ES-I3 (cell line): ENCODE data around the gene MSH5.

ENCODE experiments used
- H3K36me3 ChIP-seq: 2 replicates; pipeline ENCODE4 v1.6.1; 2013; ENCODE audit warnings: mild to moderate bottlenecking, low read length, control low read depth, moderate library complexity; ENCODE audit not compliant: insufficient read depth
- H3K4me1 ChIP-seq: 2 replicates; pipeline ENCODE4 v1.6.1; 2013; ENCODE audit warnings: mild to moderate bottlenecking, control low read depth, low read length; ENCODE audit not compliant: insufficient read depth
- H3K9ac ChIP-seq: 2 replicates; pipeline ENCODE4 v1.6.1; 2013; ENCODE audit warnings: low read depth, mild to moderate bottlenecking, low read length, moderate library complexity
- H3K9me3 ChIP-seq: 2 replicates; pipeline ENCODE4 v1.6.1; 2013; ENCODE audit warnings: mild to moderate bottlenecking, low read length, moderate library complexity; ENCODE audit not compliant: control insufficient read depth, insufficient read depth

MSH5 gene

GRCh38 chr6:31730631-31731086 lies 9.1 kb upstream of the MSH5 start:
- Histone ChIP-seq H3K4me1 (peaks cover 8% of the 10 kb centered on the region), H3K9ac (peak overlapping the region; percentile 85; the same call in 1 of the 2 replicates), H3K36me3 (peaks cover 21% of the 10 kb centered on the region), H3K9me3 (no peaks in the 10 kb centered on the region)

- Histone ChIP-seq H3K9ac (no peak overlapping the region), H3K9me3 (no peaks in the 10 kb centered on the region), H3K4me1 (peaks cover 8% of the 10 kb centered on the region), H3K36me3 (peaks cover 21% of the 10 kb centered on the region)
Observed at GRCh38 chr6:31732029-31732428, 7.8 kb upstream of the MSH5 start.

DNA sequence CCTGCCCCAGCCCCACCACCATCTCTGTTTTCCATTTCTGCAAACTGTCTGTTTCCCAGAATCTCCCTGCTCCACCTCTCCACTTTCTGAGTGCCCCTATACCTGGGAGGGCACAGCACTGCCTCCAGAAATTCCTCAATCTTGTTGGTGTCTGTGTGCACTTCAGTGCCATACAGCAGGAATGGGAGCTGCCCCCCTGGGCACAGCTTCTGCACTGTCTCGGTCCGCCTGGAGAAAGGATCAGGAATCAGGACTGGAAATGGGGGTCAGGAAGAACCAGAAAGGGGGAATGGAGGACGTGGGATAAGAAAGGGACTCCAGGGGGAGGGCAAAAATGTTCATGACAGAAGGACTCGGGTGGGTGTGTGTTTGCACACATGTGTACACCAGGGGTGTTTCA lies 6.1 kb upstream of the MSH5 start:
- Histone ChIP-seq H3K9me3 (no peaks in the 10 kb centered on the region), H3K36me3 (peaks cover 21% of the 10 kb centered on the region), H3K4me1 (peaks cover 21% of the 10 kb centered on the region), H3K9ac (no peak overlapping the region)

- Histone ChIP-seq H3K4me1 (peaks cover 22% of the 10 kb centered on the region), H3K9me3 (no peaks in the 10 kb centered on the region), H3K36me3 (peaks cover 21% of the 10 kb centered on the region), H3K9ac (peak overlapping the region; percentile 100)
Observed at GRCh38 chr6:31734247-31734820, 5.5 kb upstream of the MSH5 start.

GRCh38 chr6:31734821-31735406 lies 4.9 kb upstream of the MSH5 start:
- peak overlapping the region; percentile 100 for H3K9ac ChIP-seq
- no peaks in the 10 kb centered on the region for H3K9me3 ChIP-seq
- peaks cover 21% of the 10 kb centered on the region for H3K36me3 ChIP-seq
- peaks cover 22% of the 10 kb centered on the region for H3K4me1 ChIP-seq

GRCh38 chr6:31736021-31736767 lies 3.6 kb upstream of the MSH5 start, which contains the start of gene CLIC1:
CLIC1 (minus strand) TSS chr6:31736530; CDS start chr6:31736300, 230 bp downstream.
- Histone ChIP-seq H3K9ac (peak within 1 kb of the TSS; percentile 100), H3K36me3 (peaks cover 24% of the 10 kb centered on the region), H3K4me1 (peaks cover 22% of the 10 kb centered on the region), H3K9me3 (no peaks in the 10 kb centered on the region)

- Histone ChIP-seq H3K4me1 (peaks cover 22% of the 10 kb centered on the region), H3K36me3 (peaks cover 21% of the 10 kb centered on the region), H3K9me3 (no peaks in the 10 kb centered on the region), H3K9ac (peak overlapping the region; percentile 100)
Observed at GRCh38 chr6:31736768-31737314, 3.0 kb upstream of the MSH5 start.

DNA sequence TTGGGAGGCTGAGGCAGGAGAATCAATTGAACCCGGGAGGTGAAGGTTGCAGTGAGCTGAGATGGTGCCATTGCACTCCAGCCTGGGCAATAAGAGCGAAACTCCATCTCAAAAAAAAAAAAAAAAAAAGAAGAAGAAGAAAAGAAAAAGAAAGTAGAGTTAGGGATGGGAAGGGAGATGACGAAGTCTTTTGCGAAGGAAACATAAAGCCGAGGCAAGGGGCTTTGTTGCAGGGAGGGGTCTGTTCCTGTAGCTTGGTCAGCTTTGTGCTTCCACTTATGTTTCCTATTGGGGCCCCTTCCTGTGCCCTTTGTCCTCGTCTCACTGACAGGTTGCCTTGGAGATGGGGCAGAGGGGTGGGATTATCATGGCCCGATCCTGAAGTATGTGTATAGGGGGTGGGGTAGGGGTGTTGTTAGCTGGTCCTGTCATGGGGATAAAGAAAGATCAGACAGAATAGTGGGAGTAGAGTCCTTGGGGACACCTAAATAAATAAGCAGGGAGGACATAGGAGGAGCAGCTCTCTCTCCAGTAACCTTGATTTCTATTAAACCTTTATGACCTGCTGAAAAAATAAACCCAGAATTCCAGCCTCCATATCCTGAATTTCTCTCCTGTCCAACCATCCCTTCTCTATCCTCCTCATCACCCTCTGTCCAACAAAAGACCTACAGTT lies 2.4 kb upstream of the MSH5 start:
- peaks cover 20% of the 10 kb centered on the region for H3K36me3 ChIP-seq
- no peaks in the 10 kb centered on the region for H3K9me3 ChIP-seq
- peaks cover 22% of the 10 kb centered on the region for H3K4me1 ChIP-seq
- peak overlapping the region; percentile 100; the same call in 1 of the 2 replicates for H3K9ac ChIP-seq

- Histone ChIP-seq H3K4me1 (peaks cover 22% of the 10 kb centered on the region), H3K9me3 (no peaks in the 10 kb centered on the region), H3K36me3 (peaks cover 20% of the 10 kb centered on the region), H3K9ac (peak overlapping the region; percentile 52; the same call in 1 of the 2 replicates)
Observed at GRCh38 chr6:31737991-31738979, 1.5 kb upstream of the MSH5 start.

DNA sequence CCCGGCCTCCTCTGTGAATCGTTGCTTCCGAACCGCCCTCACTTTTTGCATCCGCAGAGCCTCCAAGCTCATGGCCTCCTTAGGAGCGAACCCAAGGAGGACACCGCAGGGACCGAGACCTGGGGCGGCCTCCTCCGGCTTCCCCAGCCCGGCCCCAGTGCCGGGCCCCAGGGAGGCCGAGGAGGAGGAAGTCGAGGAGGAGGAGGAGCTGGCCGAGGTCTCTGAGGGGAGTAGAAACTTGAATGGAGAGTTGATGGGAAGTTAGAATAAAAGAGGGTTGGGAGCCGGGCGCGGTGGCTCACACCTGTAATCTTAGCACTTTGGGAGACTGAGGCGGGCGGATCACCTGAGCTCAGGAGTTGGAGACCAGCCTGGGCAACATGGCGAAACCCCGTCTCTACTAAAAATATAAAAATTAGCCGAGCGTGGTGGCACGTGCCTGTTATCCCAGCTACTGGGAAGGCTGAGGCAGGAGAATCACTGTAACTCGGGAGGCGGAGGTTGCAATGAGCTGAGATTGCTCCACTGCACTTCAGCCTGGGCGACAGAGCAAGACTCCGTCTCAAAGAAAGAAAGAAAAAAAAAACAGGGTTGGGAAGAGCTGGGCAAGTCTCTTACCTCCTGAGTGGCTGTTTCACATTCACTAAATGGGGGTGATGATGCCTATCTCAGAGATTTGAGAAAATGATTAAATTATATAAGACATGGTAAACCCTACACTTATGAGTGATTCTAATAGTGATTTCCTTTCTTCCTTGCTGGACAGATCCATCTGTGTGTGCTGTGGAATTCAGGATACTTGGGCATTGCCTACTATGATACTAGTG lies 805 bp downstream of the MSH5 start:
- H3K9ac ChIP-seq, result peak overlapping the region; percentile 80

DNA sequence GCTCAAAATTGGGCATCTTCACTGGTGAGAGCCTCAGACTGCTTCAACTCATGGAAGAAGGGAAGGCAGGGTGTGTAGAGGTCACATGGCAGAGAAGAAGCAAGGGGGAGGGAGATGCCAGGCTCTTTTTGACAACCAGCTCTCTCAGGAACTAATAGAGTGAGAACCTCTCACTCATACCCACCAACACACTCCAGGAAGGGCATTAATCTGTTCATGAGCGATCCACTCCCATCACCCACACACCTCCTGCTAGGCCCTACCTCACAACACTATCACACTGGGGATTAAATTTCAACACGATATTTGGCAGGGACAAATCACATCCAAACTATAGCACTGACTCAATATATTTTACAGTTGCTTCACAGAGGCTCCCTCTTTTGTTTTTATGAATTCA lies 2.0 kb downstream of the MSH5 start:
- H3K4me1 ChIP-seq, result peaks cover 14% of the 10 kb centered on the region
- H3K9me3 ChIP-seq, result no peaks in the 10 kb centered on the region
- no peak overlapping the region for H3K9ac ChIP-seq
- peaks cover 17% of the 10 kb centered on the region for H3K36me3 ChIP-seq

More for the DNA sequence above, 805 bp downstream of the MSH5 start:
- Histone ChIP-seq H3K4me1 (peaks cover 14% of the 10 kb centered on the region), H3K9me3 (no peaks in the 10 kb centered on the region), H3K36me3 (peaks cover 17% of the 10 kb centered on the region)

- peaks cover 9% of the 10 kb centered on the region for H3K4me1 ChIP-seq
- peaks cover 22% of the 10 kb centered on the region for H3K36me3 ChIP-seq
- H3K9me3 ChIP-seq, result no peaks in the 10 kb centered on the region
- no peak overlapping the region for H3K9ac ChIP-seq
Observed at GRCh38 chr6:31742894-31743293, 3.1 kb downstream of the MSH5 start.
